Coronary artery (tissue), 2 donors: ENCODE results near the gene FAM78A.

Experiments
- DNase-seq: peaks from one replicate; pipeline ENCODE4 v3.0.0-alpha.2; 2017; ENCODE audit warnings: low spot score
- H3K27ac ChIP-seq, 2 donors: fragments of 200-600 bp; sonication (generic); one replicate each; pipeline ENCODE4 v1.5.1; 2016 to 2019
- H3K4me3 ChIP-seq: fragments of 200-600 bp; sonication (generic); 2 replicates; pipeline ENCODE4 v1.5.1; 2016; ENCODE audit warnings: mild to moderate bottlenecking, moderate library complexity
- CTCF ChIP-seq: fragments of 200-600 bp; sonication (generic); IDR thresholded peaks from one replicate; pipeline ENCODE4 v1.5.1; 2019; ENCODE audit warnings: antibody characterized with exemption

Gene FAM78A

GRCh38 chr9:131312822-131313770 lies 36.8 kb upstream of the FAM78A start:
- Histone ChIP-seq H3K4me3 (no peak overlapping the region), H3K27ac (no peak overlapping the region)
- no peak for TF ChIP-seq CTCF
- no peak for DNase-seq

GRCh38 chr9:131312246-131312645 lies 35.9 kb upstream of the FAM78A start:
- no peak for TF ChIP-seq CTCF
- DNase-seq: no peak
- Histone ChIP-seq H3K4me3 (no peak overlapping the region), H3K27ac (no peak overlapping the region)

- DNase-seq: no peak
- Histone ChIP-seq H3K4me3 (peak overlapping the region; percentile 42), H3K27ac (no peak overlapping the region)
- TF ChIP-seq CTCF: no peak
Measured at GRCh38 chr9:131310833-131311554, 34.7 kb upstream of the FAM78A start.

- Histone ChIP-seq H3K4me3 (no peak overlapping the region), H3K27ac (no peak overlapping the region)
- no peak for DNase-seq
- no peak for TF ChIP-seq CTCF
Measured at GRCh38 chr9:131309530-131310276, 33.4 kb upstream of the FAM78A start.

GRCh38 chr9:131308906-131309529 lies 32.7 kb upstream of the FAM78A start:
- Histone ChIP-seq H3K4me3 (no peak overlapping the region), H3K27ac (no peak overlapping the region)
- DNase-seq: no peak
- TF ChIP-seq CTCF: no peak

GRCh38 chr9:131308452-131308851 lies 32.1 kb upstream of the FAM78A start:
- Histone ChIP-seq H3K4me3 (no peak overlapping the region), H3K27ac (no peak overlapping the region)
- no peak for TF ChIP-seq CTCF
- DNase-seq: no peak
